GM19324 (cell line): ENCODE data around the gene SLITRK3.
"Not testable (repeated sequence)": the region's sequence is repeated elsewhere in the genome, so short reads cannot be mapped to it uniquely, and the experiment has no call there.

Source experiments
- ATAC-seq: cut with Tn5 transposase; IDR thresholded peaks from one replicate; pipeline ENCODE4 v1.9.1; 2021; ENCODE audit warnings: mild to moderate bottlenecking, moderate library complexity; ENCODE audit not compliant: unreplicated experiment, low FRiP score

The SLITRK3 gene

DNA sequence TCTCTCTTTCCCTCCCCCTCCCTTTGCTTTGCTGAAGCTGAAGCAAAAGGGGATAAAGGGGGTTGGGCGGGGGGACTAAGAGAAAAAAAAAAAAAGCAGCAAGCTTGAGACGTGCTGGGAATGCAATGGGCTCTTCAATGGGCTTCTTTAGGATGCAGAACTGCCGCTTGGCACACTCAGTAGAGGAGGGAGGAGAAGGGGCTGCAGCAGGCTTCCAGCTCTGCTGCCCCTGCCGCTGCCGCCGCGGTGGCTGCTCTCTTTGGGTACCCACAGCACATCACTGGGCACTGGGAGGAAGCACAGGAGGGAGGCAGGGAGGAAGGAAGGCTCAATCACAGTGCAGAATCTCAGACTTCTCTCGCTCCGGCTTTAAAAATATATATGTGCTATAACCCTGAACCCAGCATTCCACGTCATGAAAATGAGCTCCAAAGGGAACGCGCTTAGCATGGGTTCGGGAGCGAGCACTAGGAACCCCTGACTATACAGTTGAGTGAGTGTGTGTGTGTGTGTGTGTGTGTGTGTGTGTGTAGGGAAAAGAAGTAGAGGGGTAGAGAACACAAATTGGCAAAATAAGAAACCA, 3.5 kb downstream of the SLITRK3 start:
- no peak for ATAC-seq

GRCh38 chr3:165191491-165191890, 4.7 kb downstream of the SLITRK3 start:
- ATAC-seq: no peak

- no peak for ATAC-seq
Measured at GRCh38 chr3:165188452-165188851, 7.7 kb downstream of the SLITRK3 start.

- peak; percentile 92 for ATAC-seq
Measured at GRCh38 chr3:165185707-165186327, 10.4 kb downstream of the SLITRK3 start.

DNA sequence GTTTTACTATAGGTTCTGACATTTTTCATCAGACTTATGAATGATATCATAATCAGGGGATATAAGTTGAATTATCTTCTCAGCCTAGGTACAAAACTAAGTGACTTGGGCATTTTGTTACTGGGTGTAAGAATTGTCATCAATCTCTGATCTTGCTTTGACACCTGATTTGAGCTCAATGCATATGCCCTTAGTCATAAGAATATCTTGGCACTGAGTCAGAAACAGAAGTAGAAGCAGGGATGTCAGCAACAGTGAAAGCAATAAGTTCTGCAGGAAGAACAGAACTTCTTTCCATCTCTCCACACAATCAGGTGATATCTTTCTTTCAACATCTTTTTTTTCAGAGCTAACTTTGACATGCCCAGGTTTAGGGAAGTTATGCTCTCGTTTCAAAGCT, 14.6 kb downstream of the SLITRK3 start:
- no peak for ATAC-seq

- ATAC-seq: no peak
Measured at GRCh38 chr3:165170236-165170635, 25.9 kb downstream of the SLITRK3 start.

- no peak for ATAC-seq
Measured at GRCh38 chr3:165169368-165169767, 26.8 kb downstream of the SLITRK3 start.

GRCh38 chr3:165162883-165163282, 33.3 kb downstream of the SLITRK3 start:
- no peak for ATAC-seq

DNA sequence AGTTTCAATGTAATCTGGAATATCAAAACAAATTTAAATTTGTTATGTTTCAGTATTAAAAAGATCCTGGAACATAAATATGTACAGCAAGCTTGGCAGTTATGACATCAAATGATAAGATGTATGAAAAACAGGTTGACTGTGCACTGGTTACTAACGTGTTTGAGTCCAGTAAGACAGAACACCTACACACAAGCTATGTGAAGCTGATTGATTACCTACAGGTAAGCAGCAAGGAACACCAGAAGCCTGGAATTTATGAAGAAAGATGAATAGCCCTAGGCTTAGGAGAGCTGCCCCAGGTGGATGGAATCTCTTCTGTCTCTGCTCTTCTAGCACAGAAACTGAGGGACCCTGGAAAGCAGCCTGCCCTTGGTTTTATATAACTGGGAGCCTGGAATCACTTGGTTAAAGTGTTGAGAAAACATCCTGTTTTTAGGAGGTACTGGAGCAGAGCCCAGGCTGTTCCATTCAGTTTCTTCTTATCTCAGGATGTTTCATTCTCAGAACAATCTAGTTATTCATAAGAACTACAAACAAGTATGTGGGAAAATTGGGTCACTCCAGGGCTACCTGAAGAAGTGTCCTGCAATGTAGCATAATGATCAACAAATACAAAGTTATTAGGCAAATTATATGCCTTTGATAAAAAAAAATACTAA, 36.3 kb downstream of the SLITRK3 start:
- no peak for ATAC-seq

DNA sequence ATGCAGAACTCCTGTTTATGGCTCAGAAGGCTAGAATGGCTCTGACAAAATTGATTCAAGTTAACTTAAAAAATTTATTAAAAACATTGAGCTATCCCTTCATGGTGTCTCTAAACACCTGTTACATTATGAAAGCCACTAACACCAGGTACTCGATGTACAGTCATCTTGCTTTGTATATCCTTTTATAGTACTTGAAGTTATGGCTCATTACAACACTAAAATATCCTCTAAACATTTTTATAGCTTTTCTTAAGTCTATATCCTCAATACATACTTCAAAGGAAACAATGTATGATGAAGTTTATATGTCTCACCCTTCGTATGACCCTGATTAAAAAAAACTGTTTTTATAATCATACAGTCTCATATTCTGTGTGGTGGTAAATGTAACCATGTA, 38.2 kb downstream of the SLITRK3 start:
- no peak for ATAC-seq

DNA sequence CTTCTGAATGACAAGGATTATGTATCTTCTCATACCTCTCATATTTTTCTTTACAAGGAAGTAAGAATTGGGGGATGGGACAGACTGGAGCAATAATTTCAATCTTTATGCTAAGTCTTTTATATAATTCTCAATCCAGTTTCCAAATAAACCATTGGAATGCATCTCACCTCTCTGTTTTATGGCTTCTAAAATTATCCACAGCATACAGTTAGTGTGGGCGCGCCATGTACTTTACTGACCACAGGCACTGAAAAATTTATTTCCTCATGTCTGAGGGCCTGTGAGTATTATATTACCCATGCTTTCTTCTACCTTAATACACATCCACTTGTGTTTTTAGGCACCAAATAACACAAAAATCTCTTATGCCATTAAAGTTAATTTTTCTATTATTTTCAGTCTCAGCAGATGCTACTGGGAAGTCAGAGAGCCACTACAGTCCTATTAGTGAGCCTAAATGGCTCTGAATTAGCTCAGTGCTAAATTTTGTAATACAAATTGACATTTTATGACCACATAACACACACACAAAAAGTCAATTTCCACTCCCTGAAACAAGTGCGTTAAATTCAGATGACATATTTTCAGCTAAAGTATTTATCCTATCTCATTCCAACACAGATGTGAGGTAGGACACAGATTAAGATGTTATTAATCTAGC, 39.3 kb downstream of the SLITRK3 start:
- no peak for ATAC-seq

GRCh38 chr3:165148876-165149441, 47.2 kb downstream of the SLITRK3 start:
- ATAC-seq: no peak

- no peak for ATAC-seq
Measured at GRCh38 chr3:165144271-165144670, 51.9 kb downstream of the SLITRK3 start.

- ATAC-seq: not testable (repeated sequence)
Measured at GRCh38 chr3:165139918-165140317, 56.3 kb downstream of the SLITRK3 start.
